NCI-H2227 (cell line): ENCODE measurements around the gene AJUBA.
A peak's percentile ranks its signal among the peaks of the same experiment; 100 is the strongest.
"Not testable (repeated sequence)": the region's sequence is repeated elsewhere in the genome, so short reads cannot be mapped to it uniquely, and the experiment has no call there.

Experiments used
- DNase-seq: peaks from one replicate; lab custom pipeline; 2025; ENCODE audit not compliant: unreplicated experiment; lab: John Stamatoyannopoulos, UW

AJUBA gene

DNA sequence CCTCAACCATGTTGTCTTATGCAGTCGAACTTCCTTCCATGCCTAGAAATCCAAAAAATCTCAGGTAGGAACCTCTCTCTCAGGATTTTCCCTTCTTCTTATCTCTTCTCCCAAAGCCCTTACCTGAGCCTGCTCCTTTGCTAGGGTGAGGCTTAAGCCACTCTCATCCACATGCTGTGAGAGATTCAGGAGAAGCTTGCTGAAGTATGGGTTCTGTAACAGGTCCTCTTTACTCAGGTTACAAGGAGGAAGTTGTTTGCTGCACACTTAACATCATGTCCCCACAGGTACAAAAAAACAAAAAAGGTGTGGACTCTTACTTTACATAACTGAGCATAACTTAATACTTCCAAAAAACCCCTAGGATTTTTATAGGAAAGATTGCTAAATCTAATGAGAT lies 29.9 kb downstream of the AJUBA start:
- DNase-seq = no peak

DNA sequence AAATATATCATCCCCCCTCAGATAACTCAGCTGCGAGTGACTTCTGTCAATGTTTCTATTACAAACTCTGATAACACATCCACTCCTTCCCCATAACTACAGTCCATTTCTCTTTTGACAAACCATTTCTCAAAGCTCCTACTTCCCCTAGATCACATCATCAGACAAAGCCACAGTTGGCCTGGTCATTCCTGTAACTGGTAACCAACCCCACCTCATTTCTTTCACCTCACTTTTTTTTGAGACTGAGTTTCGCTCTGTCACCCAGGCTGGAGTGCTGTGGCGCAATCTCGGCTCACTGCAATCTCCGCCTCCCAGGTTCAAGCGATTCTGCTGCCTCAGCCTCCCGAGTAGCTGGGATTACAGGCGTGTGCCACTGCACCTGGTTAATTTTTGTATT lies 30.6 kb downstream of the AJUBA start:
- not testable (repeated sequence) for DNase-seq

DNA sequence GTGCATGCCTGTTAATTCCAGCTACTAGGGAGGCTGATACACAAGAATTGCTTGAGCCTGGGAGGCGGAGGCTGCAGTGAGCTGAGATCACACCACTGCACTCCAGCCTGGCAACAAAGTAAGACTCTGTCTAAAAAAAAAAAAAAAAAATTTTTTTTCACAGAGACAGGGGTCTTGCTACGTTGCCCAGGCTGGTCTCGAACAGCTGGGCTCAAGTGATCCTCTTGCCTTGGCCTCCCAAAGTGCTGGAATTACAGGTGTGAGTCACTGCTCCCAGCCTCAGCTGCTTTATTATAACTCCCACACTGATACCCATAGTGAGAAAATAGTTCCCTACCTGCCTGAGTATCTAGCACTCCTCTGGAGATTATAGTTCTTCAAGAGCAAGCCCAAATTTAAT lies 36.7 kb downstream of the AJUBA start:
- no peak for DNase-seq

DNA sequence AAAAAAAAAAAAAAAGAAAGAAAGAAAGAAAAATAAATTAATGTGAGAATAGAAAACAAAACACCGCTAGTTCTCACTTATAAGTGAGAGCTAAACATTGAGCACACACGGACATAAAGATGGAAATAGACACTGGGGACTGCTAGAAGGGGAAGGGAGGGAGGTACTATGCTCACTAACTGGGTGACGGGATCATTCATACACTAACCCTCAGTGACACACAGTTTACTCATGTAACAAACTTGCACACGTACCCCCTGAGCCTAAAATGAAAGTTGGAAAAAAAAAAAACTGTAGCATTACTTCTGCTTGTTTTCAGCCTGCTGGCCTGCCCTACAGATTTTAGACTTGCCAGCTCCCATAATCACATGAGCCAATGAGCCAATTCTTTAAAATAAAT lies 42.7 kb downstream of the AJUBA start:
- DNase-seq = no peak

DNA sequence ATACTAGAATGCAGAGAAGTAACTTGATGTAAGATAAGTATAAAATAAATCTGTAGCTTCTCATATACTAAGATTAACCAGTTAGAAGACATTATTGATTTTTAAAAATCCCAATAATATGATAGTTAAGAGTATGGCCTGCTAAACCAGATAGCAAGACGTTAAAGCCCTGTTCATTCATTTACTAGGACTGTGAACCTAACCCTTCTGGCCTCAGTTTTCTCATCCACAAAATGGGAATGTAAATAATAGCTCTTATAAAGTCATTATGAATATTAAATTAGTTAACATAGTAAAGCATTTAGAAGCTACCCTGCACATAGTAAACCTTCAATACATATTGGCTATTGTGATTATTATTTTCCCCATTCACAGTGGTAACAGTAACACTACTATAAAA lies 47.2 kb downstream of the AJUBA start:
- DNase-seq = no peak

DNA sequence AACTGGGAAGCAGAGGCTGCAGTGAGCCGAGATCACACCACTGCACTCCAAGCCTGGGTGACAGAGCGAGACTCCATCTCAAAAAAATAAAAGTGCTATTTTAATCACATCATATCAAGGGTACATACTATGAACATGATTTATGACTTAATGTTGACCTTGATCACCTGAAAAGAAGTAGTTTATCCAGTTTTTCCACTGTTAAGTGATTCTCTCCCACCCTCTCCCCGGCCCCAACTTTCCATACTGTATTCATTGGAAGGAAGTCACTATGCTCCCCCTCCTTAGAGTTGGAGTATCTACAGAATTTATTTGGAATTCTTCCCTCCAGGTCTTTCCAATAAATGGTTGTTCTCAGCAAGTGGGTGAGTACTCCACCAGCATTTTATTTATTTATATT lies 50.2 kb downstream of the AJUBA start:
- DNase-seq = no peak

DNA sequence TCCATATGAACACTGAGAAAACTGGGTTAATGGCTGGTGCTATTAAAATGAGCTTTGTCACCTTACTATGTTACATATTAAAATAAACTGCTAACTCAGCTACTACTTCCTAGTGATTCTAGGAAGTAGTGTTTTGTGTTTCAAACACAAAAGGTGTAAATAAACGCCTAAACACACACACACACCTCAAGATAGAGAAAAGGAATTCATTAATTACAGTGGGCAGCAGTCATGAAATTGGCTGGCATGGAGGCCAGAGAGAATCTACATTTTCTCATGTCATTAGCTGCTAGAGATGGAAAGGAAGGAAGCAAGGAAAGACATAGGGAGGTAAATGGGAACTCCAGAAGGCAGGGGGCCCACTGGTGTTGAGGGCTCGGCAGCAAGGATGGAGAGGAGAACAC lies 52.4 kb downstream of the AJUBA start:
- no peak for DNase-seq

DNA sequence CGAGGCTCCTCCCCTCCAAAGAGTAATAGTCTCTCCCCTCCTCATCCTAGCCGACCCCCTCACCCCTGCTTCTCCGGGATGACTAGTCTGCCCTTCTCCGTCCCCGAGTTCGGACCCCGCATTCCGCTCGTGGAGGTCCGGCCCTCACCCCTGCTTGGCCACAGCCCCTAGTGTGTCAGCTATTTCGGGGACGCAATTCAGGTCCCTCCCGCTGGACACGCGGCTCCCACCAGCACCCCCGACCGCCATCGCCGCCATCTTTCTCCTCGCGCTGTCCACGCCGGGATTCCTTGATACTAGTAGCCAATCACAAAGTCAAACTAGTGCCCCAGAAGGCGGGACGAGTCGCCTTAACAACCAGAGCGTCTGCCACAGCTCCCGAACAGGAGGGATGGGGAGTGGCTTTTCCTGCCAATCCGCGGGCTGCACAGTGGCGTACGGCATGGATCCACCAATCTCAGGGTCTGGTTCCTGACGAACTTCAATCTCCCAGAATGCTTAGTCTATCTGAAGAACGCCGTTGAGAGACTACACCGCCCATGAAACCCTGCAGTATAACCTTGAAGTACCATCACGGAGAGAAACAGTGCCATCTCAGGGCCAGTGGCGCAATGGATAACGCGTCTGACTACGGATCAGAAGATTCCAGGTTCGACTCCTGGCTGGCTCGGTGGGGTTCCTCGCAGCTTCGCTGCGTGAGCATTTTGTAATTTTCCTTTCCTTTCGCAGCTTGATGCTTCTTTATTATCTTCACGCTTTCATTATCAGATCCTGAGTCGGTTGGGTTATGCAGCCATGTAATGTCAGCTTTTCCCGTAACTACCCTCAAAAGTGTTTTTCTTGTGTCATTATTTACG lies 53.0 kb downstream of the AJUBA start, which contains the start of gene PRMT5:
Gene PRMT5, minus strand, starts transcription at position 273 of the 857 bp plus-strand sequence. Its CDS starts 15 bp downstream, at position 258.
- peak; percentile 99 for DNase-seq

DNA sequence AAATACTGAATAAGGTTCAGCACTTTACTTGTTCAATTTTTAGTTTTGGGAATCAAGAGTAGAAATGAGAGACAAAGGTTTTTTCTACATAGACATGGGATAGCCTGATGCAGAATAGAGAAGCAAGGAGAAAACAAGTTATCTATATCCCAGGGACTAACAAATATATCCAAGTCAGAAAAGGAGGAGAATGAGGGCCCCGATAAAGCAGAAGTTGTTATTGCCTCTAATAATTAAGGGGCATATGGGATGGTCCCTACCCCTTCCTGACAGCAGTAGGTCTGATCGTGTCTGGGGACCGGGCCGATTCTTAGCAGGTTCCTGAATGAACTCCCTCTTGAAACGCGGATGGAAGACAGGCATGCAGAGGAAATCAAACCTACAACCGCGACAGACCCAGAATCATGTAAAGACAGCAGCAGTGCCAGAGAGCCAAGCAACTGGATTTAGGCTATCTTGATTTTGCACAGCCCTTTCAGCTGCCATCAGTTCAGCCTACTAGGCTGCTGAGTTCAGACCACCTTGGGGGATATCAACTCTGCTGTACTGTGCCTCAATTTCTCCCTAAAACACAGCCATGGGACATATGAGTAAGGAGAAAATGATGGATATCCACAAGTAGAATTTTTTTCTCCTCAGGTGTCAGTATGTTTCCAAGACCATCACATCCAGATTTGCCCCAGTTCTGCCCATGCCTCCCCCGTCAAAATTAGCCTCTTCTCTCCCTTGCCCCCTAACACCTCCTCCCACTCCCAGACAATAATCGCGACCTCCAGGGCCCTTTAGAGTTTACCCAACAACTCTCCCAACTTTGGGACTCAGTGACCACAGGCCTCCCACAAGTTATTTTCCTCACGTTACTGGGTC lies 53.9 kb downstream of the AJUBA start:
- DNase-seq = no peak

DNA sequence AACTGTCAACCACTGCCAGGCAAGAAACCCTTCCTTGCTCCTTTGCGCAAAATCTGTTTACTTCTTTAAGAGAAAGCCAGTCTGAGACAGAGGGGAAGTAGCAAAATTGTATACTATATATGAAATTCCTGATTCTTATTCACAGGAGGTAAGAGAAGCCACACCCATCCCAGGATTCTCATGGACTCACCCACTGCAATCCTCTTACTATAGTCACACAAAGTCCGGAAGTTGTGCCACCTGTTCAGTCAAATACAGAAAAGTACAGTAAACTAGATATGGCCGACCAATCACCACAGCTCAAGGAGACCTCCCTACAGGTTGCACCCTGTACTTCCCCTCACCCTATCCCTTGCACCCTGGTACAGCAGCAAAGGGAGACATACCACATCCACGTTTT lies 56.0 kb downstream of the AJUBA start:
- no peak for DNase-seq

DNA sequence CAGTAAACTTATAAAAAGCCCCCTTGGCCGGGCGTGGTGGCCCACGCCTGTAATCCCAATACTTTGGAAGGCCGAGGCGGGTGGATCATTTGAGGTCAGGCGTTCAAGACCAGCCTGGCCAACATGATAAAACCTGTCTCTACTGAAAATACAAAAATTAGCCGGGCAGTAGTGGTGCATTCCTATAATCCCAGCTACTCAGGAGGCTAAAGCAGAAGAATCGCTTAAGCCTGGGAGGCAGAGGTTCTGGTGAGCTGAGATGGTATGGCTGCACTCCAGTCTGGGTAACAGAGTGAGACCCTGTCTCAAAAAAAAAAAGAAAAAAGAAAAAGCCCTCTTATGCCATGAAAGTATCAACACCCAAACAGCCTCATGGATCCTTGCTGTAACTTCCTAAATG lies 56.8 kb downstream of the AJUBA start:
- DNase-seq = no peak

DNA sequence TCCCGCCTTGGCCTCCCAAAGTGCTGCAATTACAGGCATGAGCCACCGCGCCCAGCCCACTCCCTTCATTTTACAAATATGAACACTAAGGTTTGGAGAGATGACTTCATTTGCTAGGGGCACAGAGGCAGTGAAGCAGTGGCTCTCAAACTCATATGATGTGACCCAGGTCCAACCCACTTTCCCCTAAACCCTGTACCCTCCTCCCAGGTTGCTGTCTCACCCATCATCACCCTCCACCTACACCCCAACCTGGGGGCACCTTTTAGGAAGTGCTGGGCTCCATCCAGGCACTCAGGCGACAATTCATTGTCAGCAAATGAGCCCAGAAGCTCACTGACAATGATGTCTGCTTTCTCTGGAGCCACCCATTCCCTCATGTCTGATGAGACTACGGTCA lies 58.6 kb downstream of the AJUBA start:
- no peak for DNase-seq

DNA sequence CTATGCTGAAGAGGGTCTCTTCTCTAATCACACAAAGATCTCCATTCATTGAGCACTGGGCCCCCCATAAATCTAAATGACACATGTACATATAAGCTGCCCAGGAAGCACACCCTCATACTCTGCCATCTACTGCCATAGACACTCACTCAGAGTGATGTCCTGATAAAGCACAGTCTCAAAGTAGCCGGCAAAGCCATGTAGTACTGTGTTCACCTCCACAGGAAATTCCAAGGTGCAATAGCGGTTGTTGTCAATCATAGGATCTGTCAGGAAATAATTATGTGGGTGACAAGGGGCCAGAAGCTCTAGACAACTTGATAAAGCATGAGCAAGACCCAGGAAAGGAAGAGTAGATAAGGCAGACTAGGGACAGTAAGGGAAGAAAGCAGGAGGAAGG lies 60.1 kb downstream of the AJUBA start:
- DNase-seq = no peak
